Transverse colon (tissue), 3 donors: ENCODE measurements around the gene ATOSA.

Experiments
- CTCF ChIP-seq, 5 experiments: fragments of 200-600 bp in 3 of 5; fragments of 450-650 bp in 2 of 5; sonication (generic) in 3 of 5; IDR thresholded peaks; 1 replicate in 2 of 5; 2 replicates in 3 of 5; pipeline ENCODE4 v1.5.1; 2016 to 2017; ENCODE audit warnings: antibody characterized with exemption in 5 of 5, inconsistent platforms in 3 of 5, mild to moderate bottlenecking in 2 of 5, moderate library complexity in 1 of 5
- EP300 ChIP-seq: sonication (generic); formaldehyde crosslinking; IDR thresholded peaks from one replicate; pipeline ENCODE4 v1.6.1; 2017; ENCODE audit warnings: antibody characterized with exemption, low read depth
- POLR2A ChIP-seq: fragments of 450-650 bp; IDR thresholded peaks from one replicate; pipeline ENCODE4 v1.6.1; 2016; ENCODE audit warnings: antibody characterized with exemption, mild to moderate bottlenecking, moderate library complexity

- TF ChIP-seq POLR2A: no peak
- TF ChIP-seq CTCF (IDR thresholded peaks at IDR 0.05): no peak
- TF ChIP-seq EP300: no peak
Measured at GRCh38 chr15:52642386-52643361, 36.5 kb downstream of the ATOSA start.
